GM23338 (cell line): ENCODE measurements around the gene RSPO1. TPM values are rescaled to one million over a fixed set of nuclear protein-coding genes. Genes with fewer than 3 reads are reported as not detected.

Source experiments
- ATAC-seq: fragments of 200-7000 bp; cut with Tn5 transposase; 3 replicates; pipeline ENCODE4 v1.9.1; 2020
- DNase-seq: peaks from one replicate; pipeline ENCODE4 v3.0.0-alpha.2; 2015; ENCODE audit warnings: low spot score
- H2AFZ ChIP-seq: fragments of 200-600 bp; sonication (generic); 2 replicates; pipeline ENCODE4 v1.8.0; 2016; ENCODE audit warnings: antibody characterized with exemption, mild to moderate bottlenecking, moderate library complexity
- H3F3A ChIP-seq: fragments of 200-600 bp; sonication (generic); replicated peaks from 2 replicates; pipeline ENCODE4 v1.8.0; 2017; ENCODE audit warnings: antibody characterized with exemption, mixed run types, low read depth
- H3K27ac ChIP-seq: fragments of 200-600 bp; sonication (generic); 2 replicates; pipeline ENCODE4 v1.6.1; 2016; ENCODE audit warnings: low read depth
- H3K27me3 ChIP-seq: fragments of 200-600 bp; sonication (generic); 2 replicates; pipeline ENCODE4 v1.8.0; 2016; ENCODE audit warnings: mild to moderate bottlenecking, mixed run types, moderate library complexity; ENCODE audit not compliant: insufficient read depth
- H3K36me3 ChIP-seq: fragments of 200-600 bp; sonication (generic); 2 replicates; pipeline ENCODE4 v1.8.0; 2016; ENCODE audit warnings: mild to moderate bottlenecking; ENCODE audit not compliant: insufficient read depth
- H3K4me1 ChIP-seq: fragments of 200-600 bp; sonication (generic); 2 replicates; pipeline ENCODE4 v1.8.0; 2016; ENCODE audit warnings: mild to moderate bottlenecking, moderate library complexity; ENCODE audit not compliant: insufficient read depth
- H3K4me2 ChIP-seq: fragments of 200-600 bp; sonication (generic); 2 replicates; pipeline ENCODE4 v1.7.1; 2017; ENCODE audit warnings: mixed run types
- H3K4me3 ChIP-seq: fragments of 200-600 bp; sonication (generic); 2 replicates; pipeline ENCODE4 v1.6.1; 2016; ENCODE audit warnings: mixed run types
- H3K79me2 ChIP-seq: fragments of 200-600 bp; sonication (generic); replicated peaks from 2 replicates; pipeline ENCODE4 v1.8.0; 2017; ENCODE audit warnings: mild to moderate bottlenecking; ENCODE audit not compliant: insufficient read depth
- H3K9me2 ChIP-seq: fragments of 200-600 bp; sonication (generic); 2 replicates; pipeline ENCODE4 v1.8.0; 2017; ENCODE audit not compliant: insufficient read depth
- H4K20me1 ChIP-seq: fragments of 200-600 bp; sonication (generic); replicated peaks from 2 replicates; pipeline ENCODE4 v1.8.0; 2017; ENCODE audit warnings: mild to moderate bottlenecking; ENCODE audit not compliant: insufficient read depth
- H3K27ac Mint-ChIP-seq: 2 replicates; pipeline ENCODE4 v1.8.0; 2020; ENCODE audit warnings: inconsistent platforms, mild to moderate bottlenecking, moderate library complexity, mixed read lengths
- H3K27me3 Mint-ChIP-seq: 3 replicates; pipeline ENCODE4 v1.8.0; 2022; ENCODE audit warnings: low read depth, mild to moderate bottlenecking, moderate library complexity, mixed read lengths, inconsistent platforms; ENCODE audit not compliant: insufficient read depth, poor library complexity
- H3K36me3 Mint-ChIP-seq: 3 replicates; pipeline ENCODE4 v1.8.0; 2021; ENCODE audit warnings: low read depth, mild to moderate bottlenecking, inconsistent platforms, moderate library complexity, mixed read lengths
- H3K4me1 Mint-ChIP-seq: 3 replicates; pipeline ENCODE4 v1.8.0; 2020; ENCODE audit warnings: mild to moderate bottlenecking, inconsistent platforms, mixed read lengths
- H3K4me3 Mint-ChIP-seq: 3 replicates; pipeline ENCODE4 v1.8.0; 2021; ENCODE audit warnings: moderate library complexity, mild to moderate bottlenecking, inconsistent platforms, mixed read lengths
- H3K9me3 Mint-ChIP-seq: 3 replicates; pipeline ENCODE4 v1.8.0; 2020; ENCODE audit warnings: moderate library complexity, mild to moderate bottlenecking, inconsistent platforms, mixed read lengths
- EZH2 ChIP-seq: fragments of 200-600 bp; sonication (generic); IDR thresholded peaks from one replicate; pipeline ENCODE4 v1.8.0; 2017; ENCODE audit warnings: antibody characterized with exemption, mild to moderate bottlenecking, low read depth; ENCODE audit not compliant: unreplicated experiment
- EZH2phosphoT487 ChIP-seq: fragments of 200-600 bp; sonication (generic); IDR thresholded peaks from one replicate; pipeline ENCODE4 v1.8.1; 2018; ENCODE audit warnings: antibody characterized with exemption; ENCODE audit not compliant: unreplicated experiment
- JUNB ChIP-seq: IDR thresholded peaks from one replicate; pipeline ENCODE4 v1.6.1; 2016; ENCODE audit warnings: antibody characterized with exemption; ENCODE audit not compliant: unreplicated experiment
- NANOG ChIP-seq: IDR thresholded peaks from 2 replicates; pipeline ENCODE4 v1.6.1; 2016; ENCODE audit warnings: antibody characterized with exemption, borderline replicate concordance
- POLR2AphosphoS5 ChIP-seq: IDR thresholded peaks from 2 replicates; pipeline ENCODE4 v1.6.1; 2016; ENCODE audit warnings: antibody characterized with exemption, low read depth
- STAT1 ChIP-seq: IDR thresholded peaks from one replicate; pipeline ENCODE4 v1.6.1; 2016; ENCODE audit warnings: antibody characterized with exemption; ENCODE audit not compliant: unreplicated experiment
- ZNF114 ChIP-seq: fragments of 250-450 bp; sonication (Bioruptor Pico); IDR thresholded peaks from 2 replicates; pipeline ENCODE4 v1.5.0; 2020; ENCODE audit warnings: mild to moderate bottlenecking, moderate library complexity
- ZNF331 ChIP-seq: fragments of 250-450 bp; sonication (Bioruptor Pico); IDR thresholded peaks from 2 replicates; pipeline ENCODE4 v1.5.0; 2020; ENCODE audit warnings: low read depth, mild to moderate bottlenecking, moderate library complexity
- polyA plus RNA-seq: library from polyadenylated mRNA; unstranded; fragments of >200 nt; fragmentation: Nextera tagmentation; extraction: Ambion mirVana; gene quantifications from 2 replicates; pipeline ENCODE4 v1.2.1, GENCODE V29; 2016
- total RNA-seq: library from RNA; depleted of rRNA; stranded (reverse); fragments of >200 nt; shearing (Covaris generic); gene quantifications from 2 replicates; pipeline ENCODE4 v1.2.3, GENCODE V29; 2014
- TF ChIP-seq, protein P1 (sequence below): IDR thresholded peaks from one replicate; pipeline ENCODE4 v1.6.1; 2018; ENCODE audit warnings: antibody characterized with exemption; ENCODE audit not compliant: unreplicated experiment
- TF ChIP-seq, protein P2 (sequence below), 2 experiments: fragments of 200-600 bp in 1 of 2; sonication (generic) in 1 of 2; conservative IDR thresholded peaks; 2 replicates each; pipeline versions ENCODE4 v1.5.1 to v1.6.1; 2016 to 2017; ENCODE audit warnings: antibody characterized with exemption in 2 of 2, low read depth in 2 of 2, mild to moderate bottlenecking in 2 of 2, moderate library complexity in 1 of 2
- TF ChIP-seq, protein P3 (sequence below): fragments of 250-450 bp; sonication (Bioruptor Pico); IDR thresholded peaks from 2 replicates; pipeline ENCODE4 v1.5.0; 2020; ENCODE audit warnings: mild to moderate bottlenecking, moderate library complexity
- TF ChIP-seq, protein P4 (sequence below): IDR thresholded peaks from 2 replicates; pipeline ENCODE4 v1.6.1; 2016; ENCODE audit warnings: antibody characterized with exemption

RSPO1 gene
- total and polyA plus RNA-seq, 2 experiments from 2014 or later: 0.11 TPM; not detected in 1

GRCh38 chr1:37614105-37614504 is 20.6 kb downstream of the RSPO1 start (continued):
- TF ChIP-seq, protein P1, sequence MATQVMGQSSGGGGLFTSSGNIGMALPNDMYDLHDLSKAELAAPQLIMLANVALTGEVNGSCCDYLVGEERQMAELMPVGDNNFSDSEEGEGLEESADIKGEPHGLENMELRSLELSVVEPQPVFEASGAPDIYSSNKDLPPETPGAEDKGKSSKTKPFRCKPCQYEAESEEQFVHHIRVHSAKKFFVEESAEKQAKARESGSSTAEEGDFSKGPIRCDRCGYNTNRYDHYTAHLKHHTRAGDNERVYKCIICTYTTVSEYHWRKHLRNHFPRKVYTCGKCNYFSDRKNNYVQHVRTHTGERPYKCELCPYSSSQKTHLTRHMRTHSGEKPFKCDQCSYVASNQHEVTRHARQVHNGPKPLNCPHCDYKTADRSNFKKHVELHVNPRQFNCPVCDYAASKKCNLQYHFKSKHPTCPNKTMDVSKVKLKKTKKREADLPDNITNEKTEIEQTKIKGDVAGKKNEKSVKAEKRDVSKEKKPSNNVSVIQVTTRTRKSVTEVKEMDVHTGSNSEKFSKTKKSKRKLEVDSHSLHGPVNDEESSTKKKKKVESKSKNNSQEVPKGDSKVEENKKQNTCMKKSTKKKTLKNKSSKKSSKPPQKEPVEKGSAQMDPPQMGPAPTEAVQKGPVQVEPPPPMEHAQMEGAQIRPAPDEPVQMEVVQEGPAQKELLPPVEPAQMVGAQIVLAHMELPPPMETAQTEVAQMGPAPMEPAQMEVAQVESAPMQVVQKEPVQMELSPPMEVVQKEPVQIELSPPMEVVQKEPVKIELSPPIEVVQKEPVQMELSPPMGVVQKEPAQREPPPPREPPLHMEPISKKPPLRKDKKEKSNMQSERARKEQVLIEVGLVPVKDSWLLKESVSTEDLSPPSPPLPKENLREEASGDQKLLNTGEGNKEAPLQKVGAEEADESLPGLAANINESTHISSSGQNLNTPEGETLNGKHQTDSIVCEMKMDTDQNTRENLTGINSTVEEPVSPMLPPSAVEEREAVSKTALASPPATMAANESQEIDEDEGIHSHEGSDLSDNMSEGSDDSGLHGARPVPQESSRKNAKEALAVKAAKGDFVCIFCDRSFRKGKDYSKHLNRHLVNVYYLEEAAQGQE: no peak
- TF ChIP-seq, protein P2, sequence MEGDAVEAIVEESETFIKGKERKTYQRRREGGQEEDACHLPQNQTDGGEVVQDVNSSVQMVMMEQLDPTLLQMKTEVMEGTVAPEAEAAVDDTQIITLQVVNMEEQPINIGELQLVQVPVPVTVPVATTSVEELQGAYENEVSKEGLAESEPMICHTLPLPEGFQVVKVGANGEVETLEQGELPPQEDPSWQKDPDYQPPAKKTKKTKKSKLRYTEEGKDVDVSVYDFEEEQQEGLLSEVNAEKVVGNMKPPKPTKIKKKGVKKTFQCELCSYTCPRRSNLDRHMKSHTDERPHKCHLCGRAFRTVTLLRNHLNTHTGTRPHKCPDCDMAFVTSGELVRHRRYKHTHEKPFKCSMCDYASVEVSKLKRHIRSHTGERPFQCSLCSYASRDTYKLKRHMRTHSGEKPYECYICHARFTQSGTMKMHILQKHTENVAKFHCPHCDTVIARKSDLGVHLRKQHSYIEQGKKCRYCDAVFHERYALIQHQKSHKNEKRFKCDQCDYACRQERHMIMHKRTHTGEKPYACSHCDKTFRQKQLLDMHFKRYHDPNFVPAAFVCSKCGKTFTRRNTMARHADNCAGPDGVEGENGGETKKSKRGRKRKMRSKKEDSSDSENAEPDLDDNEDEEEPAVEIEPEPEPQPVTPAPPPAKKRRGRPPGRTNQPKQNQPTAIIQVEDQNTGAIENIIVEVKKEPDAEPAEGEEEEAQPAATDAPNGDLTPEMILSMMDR (conservative IDR thresholded peaks at IDR 0.05; ENCODE audit: low read depth in 2 of 2): no peak
- no peak for TF ChIP-seq POLR2AphosphoS5
- TF ChIP-seq NANOG: no peak
- TF ChIP-seq ZNF331 (CRISPR knock-in tag): no peak
- TF ChIP-seq EZH2: no peak
- TF ChIP-seq EZH2phosphoT487: no peak
- no peak for TF ChIP-seq STAT1
- TF ChIP-seq JUNB: no peak

GRCh38 chr1:37612186-37612585 is 22.5 kb downstream of the RSPO1 start:
- H2AFZ ChIP-seq: no peak overlapping the region
- Mint-ChIP-seq H3K27me3 (peaks cover 8% of the 10 kb centered on the region), H3K9me3 (no peaks in the 10 kb centered on the region; the same call in 2 of the 3 replicates), H3K36me3 (no peaks in the 10 kb centered on the region), H3K4me3 (no peak overlapping the region), H3K4me1 (no peaks in the 10 kb centered on the region), H3K27ac (no peak overlapping the region)
- peaks cover 28% of the 10 kb centered on the region; the same call in 1 of the 2 replicates for H3K27me3 ChIP-seq
- H3K4me3 ChIP-seq: no peak overlapping the region
- H3K36me3 ChIP-seq: no peaks in the 10 kb centered on the region
- no peaks in the 10 kb centered on the region for H4K20me1 ChIP-seq
- no peaks in the 10 kb centered on the region for H3K79me2 ChIP-seq
- DNase-seq (no peak), ATAC-seq (peak; percentile 24; the same call in 1 of the 3 replicates)
- H3K27ac ChIP-seq: no peak overlapping the region
- no peaks in the 10 kb centered on the region for H3K9me2 ChIP-seq
- H3K4me2 ChIP-seq: no peak overlapping the region
- H3K4me1 ChIP-seq: no peaks in the 10 kb centered on the region
- no peaks in the 10 kb centered on the region for H3F3A ChIP-seq
- TF ChIP-seq ZNF331 (CRISPR knock-in tag) (no peak), POLR2AphosphoS5 (no peak), EZH2 (no peak), ZNF114 (CRISPR knock-in tag) (no peak), NANOG (no peak), STAT1 (no peak), JUNB (no peak)
- TF ChIP-seq, protein P3, sequence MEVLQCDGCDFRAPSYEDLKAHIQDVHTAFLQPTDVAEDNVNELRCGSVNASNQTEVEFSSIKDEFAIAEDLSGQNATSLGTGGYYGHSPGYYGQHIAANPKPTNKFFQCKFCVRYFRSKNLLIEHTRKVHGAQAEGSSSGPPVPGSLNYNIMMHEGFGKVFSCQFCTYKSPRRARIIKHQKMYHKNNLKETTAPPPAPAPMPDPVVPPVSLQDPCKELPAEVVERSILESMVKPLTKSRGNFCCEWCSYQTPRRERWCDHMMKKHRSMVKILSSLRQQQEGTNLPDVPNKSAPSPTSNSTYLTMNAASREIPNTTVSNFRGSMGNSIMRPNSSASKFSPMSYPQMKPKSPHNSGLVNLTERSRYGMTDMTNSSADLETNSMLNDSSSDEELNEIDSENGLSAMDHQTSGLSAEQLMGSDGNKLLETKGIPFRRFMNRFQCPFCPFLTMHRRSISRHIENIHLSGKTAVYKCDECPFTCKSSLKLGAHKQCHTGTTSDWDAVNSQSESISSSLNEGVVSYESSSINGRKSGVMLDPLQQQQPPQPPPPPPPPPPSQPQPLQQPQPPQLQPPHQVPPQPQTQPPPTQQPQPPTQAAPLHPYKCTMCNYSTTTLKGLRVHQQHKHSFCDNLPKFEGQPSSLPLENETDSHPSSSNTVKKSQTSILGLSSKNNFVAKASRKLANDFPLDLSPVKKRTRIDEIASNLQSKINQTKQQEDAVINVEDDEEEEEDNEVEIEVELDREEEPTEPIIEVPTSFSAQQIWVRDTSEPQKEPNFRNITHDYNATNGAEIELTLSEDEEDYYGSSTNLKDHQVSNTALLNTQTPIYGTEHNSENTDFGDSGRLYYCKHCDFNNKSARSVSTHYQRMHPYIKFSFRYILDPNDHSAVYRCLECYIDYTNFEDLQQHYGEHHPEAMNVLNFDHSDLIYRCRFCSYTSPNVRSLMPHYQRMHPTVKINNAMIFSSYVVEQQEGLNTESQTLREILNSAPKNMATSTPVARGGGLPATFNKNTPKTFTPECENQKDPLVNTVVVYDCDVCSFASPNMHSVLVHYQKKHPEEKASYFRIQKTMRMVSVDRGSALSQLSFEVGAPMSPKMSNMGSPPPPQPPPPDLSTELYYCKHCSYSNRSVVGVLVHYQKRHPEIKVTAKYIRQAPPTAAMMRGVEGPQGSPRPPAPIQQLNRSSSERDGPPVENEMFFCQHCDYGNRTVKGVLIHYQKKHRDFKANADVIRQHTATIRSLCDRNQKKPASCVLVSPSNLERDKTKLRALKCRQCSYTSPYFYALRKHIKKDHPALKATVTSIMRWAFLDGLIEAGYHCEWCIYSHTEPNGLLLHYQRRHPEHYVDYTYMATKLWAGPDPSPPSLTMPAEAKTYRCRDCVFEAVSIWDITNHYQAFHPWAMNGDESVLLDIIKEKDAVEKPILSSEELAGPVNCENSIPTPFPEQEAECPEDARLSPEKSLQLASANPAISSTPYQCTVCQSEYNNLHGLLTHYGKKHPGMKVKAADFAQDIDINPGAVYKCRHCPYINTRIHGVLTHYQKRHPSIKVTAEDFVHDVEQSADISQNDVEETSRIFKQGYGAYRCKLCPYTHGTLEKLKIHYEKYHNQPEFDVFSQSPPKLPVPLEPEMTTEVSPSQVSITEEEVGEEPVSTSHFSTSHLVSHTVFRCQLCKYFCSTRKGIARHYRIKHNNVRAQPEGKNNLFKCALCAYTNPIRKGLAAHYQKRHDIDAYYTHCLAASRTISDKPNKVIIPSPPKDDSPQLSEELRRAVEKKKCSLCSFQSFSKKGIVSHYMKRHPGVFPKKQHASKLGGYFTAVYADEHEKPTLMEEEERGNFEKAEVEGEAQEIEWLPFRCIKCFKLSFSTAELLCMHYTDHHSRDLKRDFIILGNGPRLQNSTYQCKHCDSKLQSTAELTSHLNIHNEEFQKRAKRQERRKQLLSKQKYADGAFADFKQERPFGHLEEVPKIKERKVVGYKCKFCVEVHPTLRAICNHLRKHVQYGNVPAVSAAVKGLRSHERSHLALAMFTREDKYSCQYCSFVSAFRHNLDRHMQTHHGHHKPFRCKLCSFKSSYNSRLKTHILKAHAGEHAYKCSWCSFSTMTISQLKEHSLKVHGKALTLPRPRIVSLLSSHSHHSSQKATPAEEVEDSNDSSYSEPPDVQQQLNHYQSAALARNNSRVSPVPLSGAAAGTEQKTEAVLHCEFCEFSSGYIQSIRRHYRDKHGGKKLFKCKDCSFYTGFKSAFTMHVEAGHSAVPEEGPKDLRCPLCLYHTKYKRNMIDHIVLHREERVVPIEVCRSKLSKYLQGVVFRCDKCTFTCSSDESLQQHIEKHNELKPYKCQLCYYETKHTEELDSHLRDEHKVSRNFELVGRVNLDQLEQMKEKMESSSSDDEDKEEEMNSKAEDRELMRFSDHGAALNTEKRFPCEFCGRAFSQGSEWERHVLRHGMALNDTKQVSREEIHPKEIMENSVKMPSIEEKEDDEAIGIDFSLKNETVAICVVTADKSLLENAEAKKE (CRISPR knock-in tag): no peak
- TF ChIP-seq, protein P4, sequence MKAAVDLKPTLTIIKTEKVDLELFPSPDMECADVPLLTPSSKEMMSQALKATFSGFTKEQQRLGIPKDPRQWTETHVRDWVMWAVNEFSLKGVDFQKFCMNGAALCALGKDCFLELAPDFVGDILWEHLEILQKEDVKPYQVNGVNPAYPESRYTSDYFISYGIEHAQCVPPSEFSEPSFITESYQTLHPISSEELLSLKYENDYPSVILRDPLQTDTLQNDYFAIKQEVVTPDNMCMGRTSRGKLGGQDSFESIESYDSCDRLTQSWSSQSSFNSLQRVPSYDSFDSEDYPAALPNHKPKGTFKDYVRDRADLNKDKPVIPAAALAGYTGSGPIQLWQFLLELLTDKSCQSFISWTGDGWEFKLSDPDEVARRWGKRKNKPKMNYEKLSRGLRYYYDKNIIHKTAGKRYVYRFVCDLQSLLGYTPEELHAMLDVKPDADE: no peak
